BJ (cell line): ENCODE measurements around the gene ARL5C. TPM values are rescaled to one million over a fixed set of nuclear protein-coding genes. Genes with fewer than 3 reads are reported as not detected.

Experiments used
- CTCF ChIA-PET: fragments of 350-600 bp; formaldehyde crosslinking; extraction: SDS; loops from one replicate; lab custom pipeline; 2021; ENCODE audit warnings: antibody characterized with exemption, inconsistent platforms; lab: Yijun Ruan, JAX
- POLR2A ChIA-PET: fragments of 300-600 bp; sonication (Branson Sonifier 250); formaldehyde crosslinking; extraction: SDS; loops from one replicate; lab custom pipeline; 2021; ENCODE audit warnings: antibody characterized with exemption; lab: Charles Lee
- DNase-seq: peaks from one replicate; pipeline ENCODE4 v3.0.0-alpha.2; 2011; ENCODE audit warnings: low read depth
- H3K27me3 ChIP-seq: 2 replicates; pipeline ENCODE4 v1.6.0; 2011; ENCODE audit warnings: low read length; ENCODE audit not compliant: control insufficient read depth, insufficient read depth
- H3K36me3 ChIP-seq: 2 replicates; pipeline ENCODE4 v1.5.1; 2011; ENCODE audit warnings: low read length; ENCODE audit not compliant: control insufficient read depth, insufficient read depth
- H3K4me3 ChIP-seq: 2 replicates; pipeline ENCODE4 v1.5.1; 2011; ENCODE audit warnings: low read depth, mild to moderate bottlenecking, control low read depth, low read length
- CTCF ChIP-seq: IDR thresholded peaks from 2 replicates; pipeline ENCODE4 v1.5.1; 2011; ENCODE audit warnings: low read depth, mild to moderate bottlenecking, control low read depth, inconsistent platforms, low read length, moderate library complexity; ENCODE audit not compliant: insufficient read depth
- polyA plus RNA-seq: library from polyadenylated mRNA; depleted of rRNA; stranded (reverse); fragments of >200 nt; gene quantifications from 2 replicates; pipeline ENCODE4 v1.2.3, GENCODE V29; 2011

Gene ARL5C
- polyA plus RNA-seq, 1 experiment = not detected

- no peak for TF ChIP-seq CTCF
- peaks cover 20% of the 10 kb centered on the region for H3K36me3 ChIP-seq
- no peaks in the 10 kb centered on the region for H3K27me3 ChIP-seq
- DNase-seq = no peak
- no peak overlapping the region for H3K4me3 ChIP-seq
- CTCF ChIA-PET = interaction anchor here (0.7 to 4.7 kb wide), 9 partner anchors 9 to 210 kb away, joined by 3 to 26 read pairs (median 5); no protein-coding TSS in a partner anchor
- POLR2A ChIA-PET = no interaction called here
These were observed 29.1 kb upstream of the ARL5C start for GRCh38 chr17:39194985-39195524.

DNA sequence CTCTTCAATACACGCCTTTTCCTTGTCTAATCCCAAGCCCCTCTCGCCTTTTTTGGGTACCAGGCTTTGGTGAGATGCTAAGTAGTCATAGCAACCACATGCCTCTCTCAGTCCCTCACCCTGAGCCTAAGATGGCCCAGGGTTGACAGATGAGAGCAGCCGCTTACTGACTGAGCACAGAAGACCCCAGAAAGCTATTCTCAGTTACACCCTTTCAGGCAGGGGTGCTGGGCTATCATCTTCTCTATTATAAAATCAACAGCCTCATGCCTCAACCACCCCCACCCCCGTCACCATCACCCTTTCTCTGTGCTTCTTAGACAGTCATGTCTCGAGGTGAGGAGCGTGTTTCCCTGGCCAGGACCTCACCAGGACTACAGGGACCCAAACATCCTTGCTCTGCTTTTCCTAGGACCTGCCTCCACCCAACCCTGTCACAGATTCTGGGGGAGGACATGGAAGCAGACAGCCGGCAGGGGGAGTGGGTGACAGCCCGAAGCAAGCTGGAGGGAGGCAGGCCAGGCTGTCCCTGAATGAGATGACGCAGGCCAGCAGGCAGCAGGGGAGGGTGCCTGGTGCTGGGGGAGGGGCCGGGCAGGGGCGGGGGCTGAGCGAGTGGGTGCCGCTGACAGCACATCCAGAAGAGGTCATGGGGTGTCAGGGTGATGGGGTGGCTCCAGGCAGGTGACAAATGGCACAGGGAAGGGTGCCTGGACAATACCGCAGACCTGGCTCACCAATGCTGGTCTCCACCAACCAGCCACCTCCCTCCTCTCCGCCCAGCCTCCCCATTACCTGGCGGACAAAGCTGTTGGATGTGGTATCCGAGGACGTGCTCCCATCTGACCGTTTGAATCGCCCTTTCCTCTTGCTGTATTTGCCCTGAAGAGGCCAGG is 28.4 kb upstream of the ARL5C start:
- CTCF ChIA-PET = interaction anchor here (0.7 to 4.7 kb wide), 9 partner anchors 8 to 209 kb away, joined by 3 to 26 read pairs (median 5); no protein-coding TSS in a partner anchor
- no peak for DNase-seq
- TF ChIP-seq CTCF = peak; percentile 65
- no peaks in the 10 kb centered on the region for H3K27me3 ChIP-seq
- peaks cover 20% of the 10 kb centered on the region for H3K36me3 ChIP-seq
- no peak overlapping the region for H3K4me3 ChIP-seq
- POLR2A ChIA-PET = no interaction called here

GRCh38 chr17:39193346-39193745 is 27.4 kb upstream of the ARL5C start:
- no peak for DNase-seq
- TF ChIP-seq CTCF = no peak
- ChIA-PET POLR2A (no interaction called here), CTCF (interaction anchor here (1.8 to 4.7 kb wide), 3 partner anchors 19 to 52 kb away, joined by 4 to 26 read pairs (median 25); no protein-coding TSS in a partner anchor)
- peaks cover 20% of the 10 kb centered on the region for H3K36me3 ChIP-seq
- H3K4me3 ChIP-seq = no peak overlapping the region
- H3K27me3 ChIP-seq = no peaks in the 10 kb centered on the region

GRCh38 chr17:39192901-39193300 is 26.9 kb upstream of the ARL5C start:
- TF ChIP-seq CTCF = no peak
- ChIA-PET POLR2A (no interaction called here), CTCF (interaction anchor here (0.7 to 4.7 kb wide), 4 partner anchors 13 to 52 kb away, joined by 4 to 26 read pairs (median 14); no protein-coding TSS in a partner anchor)
- Histone ChIP-seq H3K4me3 (no peak overlapping the region), H3K36me3 (peaks cover 20% of the 10 kb centered on the region), H3K27me3 (no peaks in the 10 kb centered on the region)
- no peak for DNase-seq

- peaks cover 27% of the 10 kb centered on the region for H3K36me3 ChIP-seq
- H3K27me3 ChIP-seq = no peaks in the 10 kb centered on the region
- DNase-seq = no peak
- POLR2A ChIA-PET = no interaction called here
- CTCF ChIA-PET = interaction anchor here (0.7 to 4.7 kb wide), 3 partner anchors 14 to 38 kb away, joined by 4 to 26 read pairs (median 4); no protein-coding TSS in a partner anchor
- H3K4me3 ChIP-seq = no peak overlapping the region
- no peak for TF ChIP-seq CTCF
These were observed 26.0 kb upstream of the ARL5C start for GRCh38 chr17:39191750-39192510.
